HG03520 (cell line): ENCODE data around the gene OR4E1.
"Not testable (repeated sequence)": the region's sequence is repeated elsewhere in the genome, so short reads cannot be mapped to it uniquely, and the experiment has no call there.

Source experiments
- ATAC-seq: cut with Tn5 transposase; IDR thresholded peaks from one replicate; pipeline ENCODE4 v1.9.1; 2021; ENCODE audit warnings: mild to moderate bottlenecking, moderate library complexity; ENCODE audit not compliant: unreplicated experiment

Gene OR4E1

GRCh38 chr14:21653331-21653885, 20.2 kb downstream of the OR4E1 start, which contains the start of gene OR4E2:
Gene OR4E2 (plus strand): TSS chr14:21653835. CDS start chr14:21665083, 11,248 bp downstream.
- ATAC-seq = no peak

- ATAC-seq = no peak
These were observed 21.3 kb downstream of the OR4E1 start for GRCh38 chr14:21652209-21652808.

GRCh38 chr14:21647380-21647779, 26.2 kb downstream of the OR4E1 start:
- no peak for ATAC-seq

- ATAC-seq = no peak
These were observed 30.2 kb downstream of the OR4E1 start for GRCh38 chr14:21643407-21643806.

- ATAC-seq = no peak
These were observed 30.9 kb downstream of the OR4E1 start for GRCh38 chr14:21642683-21643082.

GRCh38 chr14:21634840-21635239, 38.8 kb downstream of the OR4E1 start, which contains the start of gene OR10G2:
Gene OR10G2 (minus strand): TSS chr14:21634940. CDS start chr14:21634842, 98 bp downstream.
- ATAC-seq = no peak

GRCh38 chr14:21631084-21631483, 42.5 kb downstream of the OR4E1 start:
- ATAC-seq = no peak

- ATAC-seq = not testable (repeated sequence)
These were observed 43.1 kb downstream of the OR4E1 start for GRCh38 chr14:21630503-21630902.

- ATAC-seq = no peak
These were observed 47.0 kb downstream of the OR4E1 start for GRCh38 chr14:21626491-21627230.
